ENCODE data around the gene TOGARAM2. TPM values are rescaled to one million over a fixed set of nuclear protein-coding genes. Genes with fewer than 3 reads are reported as not detected.

The TOGARAM2 gene
- total and polyA plus RNA-seq, 2 of the 13 experiments (the other 11 are each of a cell fraction or from before 2014, with no cell fraction given), result under 0.01 to 0.05 TPM

DNA sequence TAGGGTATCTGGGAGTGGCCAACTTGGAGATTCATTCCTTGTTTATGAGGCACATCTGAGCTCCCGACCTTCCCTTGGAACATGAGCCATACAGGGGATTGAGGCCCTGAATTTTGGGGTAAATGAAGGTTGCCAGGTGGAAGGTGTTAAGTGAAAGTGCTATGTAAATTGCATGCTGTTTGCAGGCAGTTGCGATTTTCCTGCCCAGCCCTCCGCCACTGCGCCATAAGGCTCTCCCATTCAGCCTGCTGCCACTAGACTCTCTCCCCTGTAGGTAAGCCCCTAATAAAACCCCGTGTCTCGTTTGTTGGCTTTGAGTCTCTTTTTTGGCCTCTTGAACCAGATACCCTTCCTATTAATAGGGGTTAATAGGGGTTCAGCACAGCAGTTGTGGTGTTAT is 59.5 kb downstream of the TOGARAM2 start:
- intact Hi-C loops (cut with micrococcal nuclease; ENCODE audit: unreplicated experiment), result no loop called here

More for the DNA sequence above, 59.5 kb downstream of the TOGARAM2 start:
- 40% methylated on average over 6 of the region's 6 CpGs for WGBS (ENCODE audit: low lambda C conversion rate)
- H3K4me2 ChIP-seq (ENCODE audit: low read depth, low read length), result no peak overlapping the region
- no peak overlapping the region for H3K9ac ChIP-seq (ENCODE audit: insufficient read depth, low read depth, low read length)
- BruUV-seq (replicated peaks), result no TSS peak
- no peak for FAIRE-seq
- POLR2A ChIA-PET, result no interaction called here
- H3K9me3 ChIP-seq (ENCODE audit: low read length), result no peaks in the 10 kb centered on the region
- ATAC-seq, result no peak
- H3K27ac ChIP-seq (ENCODE audit: extremely low read length, insufficient read depth, low read length), result no peak overlapping the region
- in situ Hi-C loops (cut with HindIII; ENCODE audit: extremely low pct_ligation_motif_present, low pct_unique_long_range_greater_than_20kb), result no loop called here
- no peaks in the 10 kb centered on the region for H3K79me2 ChIP-seq (ENCODE audit: insufficient read depth, low read length)
- H3K27me3 ChIP-seq (ENCODE audit: control insufficient read depth in 1 of 2, insufficient read depth in 2 of 2, low read length in 2 of 2), result peaks cover 2 to 50% of the 10 kb centered on the region in 2 experiments; a peak in 4 of 5 replicates
- no peaks in the 10 kb centered on the region for H3K36me3 ChIP-seq (replicated peaks in 1 of 2; ENCODE audit: control insufficient read depth in 1 of 2, insufficient read depth in 2 of 2, low read length in 2 of 2)
- no peak overlapping the region for H3K4me3 ChIP-seq (replicated peaks in 1 of 3; ENCODE audit: insufficient read depth in 1 of 3, low read depth in 2 of 3, low read length in 3 of 3)
- TF ChIP-seq ZNF792 (CRISPR knock-in tag; IDR thresholded peaks at IDR 0.05) (no peak), MAFK (conservative IDR thresholded peaks at IDR 0.05 in 1 of 2, IDR thresholded peaks at IDR 0.05 in 1 of 2; ENCODE audit: low read length in 2 of 2) (no peak), ZNF224 (CRISPR knock-in tag; IDR thresholded peaks at IDR 0.05) (no peak), ZNF335 (CRISPR knock-in tag; IDR thresholded peaks at IDR 0.05) (no peak), STAG1 (CRISPR knock-in tag; IDR thresholded peaks at IDR 0.05) (no peak), POLR2AphosphoS2 (IDR thresholded peaks at IDR 0.05; ENCODE audit: low read depth, low read length) (no peak)
- TF ChIP-seq, protein P1, sequence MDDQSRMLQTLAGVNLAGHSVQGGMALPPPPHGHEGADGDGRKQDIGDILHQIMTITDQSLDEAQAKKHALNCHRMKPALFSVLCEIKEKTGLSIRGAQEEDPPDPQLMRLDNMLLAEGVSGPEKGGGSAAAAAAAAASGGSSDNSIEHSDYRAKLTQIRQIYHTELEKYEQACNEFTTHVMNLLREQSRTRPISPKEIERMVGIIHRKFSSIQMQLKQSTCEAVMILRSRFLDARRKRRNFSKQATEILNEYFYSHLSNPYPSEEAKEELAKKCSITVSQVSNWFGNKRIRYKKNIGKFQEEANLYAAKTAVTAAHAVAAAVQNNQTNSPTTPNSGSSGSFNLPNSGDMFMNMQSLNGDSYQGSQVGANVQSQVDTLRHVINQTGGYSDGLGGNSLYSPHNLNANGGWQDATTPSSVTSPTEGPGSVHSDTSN (CRISPR knock-in tag; IDR thresholded peaks at IDR 0.05; ENCODE audit: borderline replicate concordance), result no peak
- TF ChIP-seq, protein P2, sequence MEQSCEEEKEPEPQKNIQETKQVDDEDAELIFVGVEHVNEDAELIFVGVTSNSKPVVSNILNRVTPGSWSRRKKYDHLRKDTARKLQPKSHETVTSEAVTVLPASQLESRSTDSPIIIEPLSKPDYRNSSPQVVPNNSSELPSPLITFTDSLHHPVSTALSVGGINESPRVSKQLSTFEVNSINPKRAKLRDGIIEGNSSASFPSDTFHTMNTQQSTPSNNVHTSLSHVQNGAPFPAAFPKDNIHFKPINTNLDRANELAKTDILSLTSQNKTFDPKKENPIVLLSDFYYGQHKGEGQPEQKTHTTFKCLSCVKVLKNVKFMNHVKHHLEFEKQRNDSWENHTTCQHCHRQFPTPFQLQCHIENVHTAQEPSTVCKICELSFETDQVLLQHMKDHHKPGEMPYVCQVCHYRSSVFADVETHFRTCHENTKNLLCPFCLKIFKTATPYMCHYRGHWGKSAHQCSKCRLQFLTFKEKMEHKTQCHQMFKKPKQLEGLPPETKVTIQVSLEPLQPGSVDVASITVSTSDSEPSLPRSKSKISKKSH (CRISPR knock-in tag; IDR thresholded peaks at IDR 0.05; ENCODE audit: borderline replicate concordance), result no peak
- TF ChIP-seq, protein P3, sequence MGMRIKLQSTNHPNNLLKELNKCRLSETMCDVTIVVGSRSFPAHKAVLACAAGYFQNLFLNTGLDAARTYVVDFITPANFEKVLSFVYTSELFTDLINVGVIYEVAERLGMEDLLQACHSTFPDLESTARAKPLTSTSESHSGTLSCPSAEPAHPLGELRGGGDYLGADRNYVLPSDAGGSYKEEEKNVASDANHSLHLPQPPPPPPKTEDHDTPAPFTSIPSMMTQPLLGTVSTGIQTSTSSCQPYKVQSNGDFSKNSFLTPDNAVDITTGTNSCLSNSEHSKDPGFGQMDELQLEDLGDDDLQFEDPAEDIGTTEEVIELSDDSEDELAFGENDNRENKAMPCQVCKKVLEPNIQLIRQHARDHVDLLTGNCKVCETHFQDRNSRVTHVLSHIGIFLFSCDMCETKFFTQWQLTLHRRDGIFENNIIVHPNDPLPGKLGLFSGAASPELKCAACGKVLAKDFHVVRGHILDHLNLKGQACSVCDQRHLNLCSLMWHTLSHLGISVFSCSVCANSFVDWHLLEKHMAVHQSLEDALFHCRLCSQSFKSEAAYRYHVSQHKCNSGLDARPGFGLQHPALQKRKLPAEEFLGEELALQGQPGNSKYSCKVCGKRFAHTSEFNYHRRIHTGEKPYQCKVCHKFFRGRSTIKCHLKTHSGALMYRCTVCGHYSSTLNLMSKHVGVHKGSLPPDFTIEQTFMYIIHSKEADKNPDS (CRISPR knock-in tag; IDR thresholded peaks at IDR 0.05), result no peak
- H4K20me1 ChIP-seq (ENCODE audit: insufficient read depth, low read length), result no peaks in the 10 kb centered on the region
- H2AFZ ChIP-seq (ENCODE audit: low read length), result no peak overlapping the region
- CTCF ChIA-PET (ENCODE audit: low intra/inter-chr PET ratio, low total read pairs), result no interaction called here
- no peak for DNase-seq (ENCODE audit: low spot score)
- peaks cover 6% of the 10 kb centered on the region for H3K4me1 ChIP-seq (ENCODE audit: insufficient read depth, low read length)

Data from HepG2 (cell line).